ENCODE data around the gene ZWILCH.

ZWILCH gene

DNA sequence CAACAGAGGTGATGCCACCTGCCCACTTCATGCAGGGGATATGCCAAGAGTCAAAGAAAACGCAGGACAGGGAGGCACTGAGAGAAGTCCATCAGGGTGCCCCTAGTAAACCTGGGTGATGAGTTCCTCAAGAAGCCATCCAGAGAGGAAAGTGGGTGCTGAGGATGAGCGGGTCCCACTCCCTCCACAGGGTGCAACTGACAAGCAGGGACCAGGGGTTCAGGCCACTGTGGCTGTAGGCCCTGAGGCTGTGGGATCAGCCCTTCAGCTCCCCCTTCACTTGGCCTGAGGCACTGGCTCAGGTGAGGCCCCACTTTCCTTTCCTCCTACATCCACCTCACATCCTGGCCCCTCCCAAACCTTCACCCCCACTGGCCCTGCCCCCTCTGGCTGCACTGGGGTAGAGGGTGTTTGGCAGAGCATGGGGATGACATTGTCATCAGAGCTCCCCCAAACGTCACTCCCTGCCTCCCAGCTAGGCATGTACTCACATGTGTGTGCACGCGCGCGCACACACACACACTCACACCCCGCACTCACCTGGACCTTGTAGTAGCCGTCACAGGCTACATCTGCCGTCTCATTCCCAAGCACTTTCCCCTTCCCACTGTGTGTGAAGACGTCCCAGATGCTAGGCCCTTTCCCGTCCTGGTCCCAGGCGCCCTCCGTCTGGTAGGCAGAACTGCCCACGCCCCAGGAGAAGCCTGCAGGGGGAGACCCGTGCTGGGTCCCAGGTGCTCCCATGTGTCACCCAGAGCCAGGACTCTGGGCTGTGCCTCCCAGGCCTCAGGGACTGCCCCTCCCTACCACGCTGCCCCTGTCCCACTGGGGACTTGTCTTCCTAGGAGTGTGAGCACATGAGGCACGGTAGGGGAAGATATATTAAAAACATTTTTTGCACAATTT is 59.3 kb downstream of the ZWILCH start:
- H3K9me2 ChIP-seq (replicated peaks; ENCODE audit: low read depth, low read length) = no peaks in the 10 kb centered on the region
- H3K36me3 ChIP-seq (ENCODE audit: insufficient read depth, low read length) = no peaks in the 10 kb centered on the region
- H3K9me3 ChIP-seq (ENCODE audit: insufficient read depth, low read depth, low read length) = no peaks in the 10 kb centered on the region
- no peaks in the 10 kb centered on the region for H3F3A ChIP-seq (ENCODE audit: low read depth)
- H3K79me2 ChIP-seq (ENCODE audit: insufficient read depth, low read length) = no peaks in the 10 kb centered on the region
- H3K4me2 ChIP-seq (ENCODE audit: low read depth, low read length, poor library complexity, severe bottlenecking) = no peak overlapping the region
- no peak overlapping the region for H3K4me3 ChIP-seq (ENCODE audit: low read length, poor library complexity, severe bottlenecking)
- no peaks in the 10 kb centered on the region for H3K4me1 ChIP-seq (ENCODE audit: insufficient read depth, low read length, poor library complexity, severe bottlenecking)
- TF ChIP-seq, protein P1, sequence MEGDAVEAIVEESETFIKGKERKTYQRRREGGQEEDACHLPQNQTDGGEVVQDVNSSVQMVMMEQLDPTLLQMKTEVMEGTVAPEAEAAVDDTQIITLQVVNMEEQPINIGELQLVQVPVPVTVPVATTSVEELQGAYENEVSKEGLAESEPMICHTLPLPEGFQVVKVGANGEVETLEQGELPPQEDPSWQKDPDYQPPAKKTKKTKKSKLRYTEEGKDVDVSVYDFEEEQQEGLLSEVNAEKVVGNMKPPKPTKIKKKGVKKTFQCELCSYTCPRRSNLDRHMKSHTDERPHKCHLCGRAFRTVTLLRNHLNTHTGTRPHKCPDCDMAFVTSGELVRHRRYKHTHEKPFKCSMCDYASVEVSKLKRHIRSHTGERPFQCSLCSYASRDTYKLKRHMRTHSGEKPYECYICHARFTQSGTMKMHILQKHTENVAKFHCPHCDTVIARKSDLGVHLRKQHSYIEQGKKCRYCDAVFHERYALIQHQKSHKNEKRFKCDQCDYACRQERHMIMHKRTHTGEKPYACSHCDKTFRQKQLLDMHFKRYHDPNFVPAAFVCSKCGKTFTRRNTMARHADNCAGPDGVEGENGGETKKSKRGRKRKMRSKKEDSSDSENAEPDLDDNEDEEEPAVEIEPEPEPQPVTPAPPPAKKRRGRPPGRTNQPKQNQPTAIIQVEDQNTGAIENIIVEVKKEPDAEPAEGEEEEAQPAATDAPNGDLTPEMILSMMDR (conservative IDR thresholded peaks at IDR 0.05; ENCODE audit: low read length) = no peak
- no peak for TF ChIP-seq EZH2phosphoT487 (IDR thresholded peaks at IDR 0.05; ENCODE audit: borderline replicate concordance)
- no peak overlapping the region for H2AFZ ChIP-seq (ENCODE audit: low read length)
- no peaks in the 10 kb centered on the region for H4K20me1 ChIP-seq (ENCODE audit: insufficient read depth, low read length, poor library complexity, severe bottlenecking)
- no peaks in the 10 kb centered on the region for H3K27me3 ChIP-seq (ENCODE audit: insufficient read depth, low read length, poor library complexity, severe bottlenecking)
- no peak overlapping the region for H3K9ac ChIP-seq (ENCODE audit: low read depth, low read length, poor library complexity, severe bottlenecking)

GRCh38 chr15:66565141-66565641 is 60.1 kb downstream of the ZWILCH start:
- H3K4me3 ChIP-seq (ENCODE audit: low read length, poor library complexity, severe bottlenecking) = no peak overlapping the region
- no peaks in the 10 kb centered on the region for H3K9me2 ChIP-seq (replicated peaks; ENCODE audit: low read depth, low read length)
- H2AFZ ChIP-seq (ENCODE audit: low read length) = no peak overlapping the region
- H3K4me2 ChIP-seq (ENCODE audit: low read depth, low read length, poor library complexity, severe bottlenecking) = no peak overlapping the region
- no peaks in the 10 kb centered on the region for H3K36me3 ChIP-seq (ENCODE audit: insufficient read depth, low read length)
- H3F3A ChIP-seq (ENCODE audit: low read depth) = no peaks in the 10 kb centered on the region
- no peaks in the 10 kb centered on the region for H3K4me1 ChIP-seq (ENCODE audit: insufficient read depth, low read length, poor library complexity, severe bottlenecking)
- H3K9me3 ChIP-seq (ENCODE audit: insufficient read depth, low read depth, low read length) = no peaks in the 10 kb centered on the region
- H3K9ac ChIP-seq (ENCODE audit: low read depth, low read length, poor library complexity, severe bottlenecking) = no peak overlapping the region
- no peaks in the 10 kb centered on the region for H3K27me3 ChIP-seq (ENCODE audit: insufficient read depth, low read length, poor library complexity, severe bottlenecking)
- no peaks in the 10 kb centered on the region for H3K79me2 ChIP-seq (ENCODE audit: insufficient read depth, low read length)
- TF ChIP-seq, protein P1 (conservative IDR thresholded peaks at IDR 0.05; ENCODE audit: low read length) = no peak
- TF ChIP-seq EZH2phosphoT487 (IDR thresholded peaks at IDR 0.05; ENCODE audit: borderline replicate concordance) = no peak
- no peaks in the 10 kb centered on the region for H4K20me1 ChIP-seq (ENCODE audit: insufficient read depth, low read length, poor library complexity, severe bottlenecking)

DNA sequence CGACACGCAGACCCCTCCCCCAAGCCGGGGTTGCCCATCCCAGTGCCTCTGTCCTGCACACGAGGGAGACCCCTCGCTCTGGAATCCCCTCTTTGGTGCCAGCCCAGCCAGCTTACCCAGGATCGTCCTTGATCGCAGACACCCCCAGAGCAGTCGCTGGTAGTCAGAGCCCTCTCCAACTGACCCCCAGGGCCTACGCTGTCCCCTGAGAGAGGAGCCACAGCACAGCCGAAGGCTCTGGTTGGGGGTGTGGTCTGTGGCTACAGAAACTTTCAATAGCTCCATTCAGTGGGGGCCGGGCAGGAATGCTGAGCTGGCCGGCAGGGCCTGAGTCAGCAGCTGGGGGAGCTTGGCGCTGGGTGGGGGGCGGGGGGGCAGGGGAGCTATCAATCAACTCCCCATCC is 60.6 kb downstream of the ZWILCH start, which contains the start of gene LCTL:
Gene LCTL (minus strand): TSS at position 258 of the 404 bp plus-strand sequence. CDS start 633 bp downstream, outside the sequence.
- Histone ChIP-seq H3K9me2 (replicated peaks; ENCODE audit: low read depth, low read length) (no peaks in the 10 kb centered on the region), H3K36me3 (ENCODE audit: insufficient read depth, low read length) (no peaks in the 10 kb centered on the region), H3K4me2 (ENCODE audit: low read depth, low read length, poor library complexity, severe bottlenecking) (peak within 1 kb of the TSS; percentile 3), H3K27me3 (ENCODE audit: insufficient read depth, low read length, poor library complexity, severe bottlenecking) (no peaks in the 10 kb centered on the region), H4K20me1 (ENCODE audit: insufficient read depth, low read length, poor library complexity, severe bottlenecking) (no peaks in the 10 kb centered on the region), H3K9ac (ENCODE audit: low read depth, low read length, poor library complexity, severe bottlenecking) (no peak within 1 kb of the TSS), H3K4me3 (ENCODE audit: low read length, poor library complexity, severe bottlenecking) (no peak within 1 kb of the TSS), H3K4me1 (ENCODE audit: insufficient read depth, low read length, poor library complexity, severe bottlenecking) (no peaks in the 10 kb centered on the region), H3K9me3 (ENCODE audit: insufficient read depth, low read depth, low read length) (no peaks in the 10 kb centered on the region), H3F3A (ENCODE audit: low read depth) (no peaks in the 10 kb centered on the region), H3K79me2 (ENCODE audit: insufficient read depth, low read length) (no peaks in the 10 kb centered on the region), H2AFZ (ENCODE audit: low read length) (peak within 1 kb of the TSS; percentile 79)
- TF ChIP-seq, protein P1 (conservative IDR thresholded peaks at IDR 0.05; ENCODE audit: low read length) = no peak
- TF ChIP-seq EZH2phosphoT487 (IDR thresholded peaks at IDR 0.05; ENCODE audit: borderline replicate concordance) = no peak

All from Loucy (cell line).